HuH-7.5 (cell line): Measurements from ENCODE around the gene HMGB2.
A peak's percentile ranks its signal among the peaks of the same experiment; 100 is the strongest.

Source experiments
- DNase-seq: peaks from one replicate; pipeline ENCODE4 v3.0.0; 2011; ENCODE audit warnings: low spot score

The HMGB2 gene

DNA sequence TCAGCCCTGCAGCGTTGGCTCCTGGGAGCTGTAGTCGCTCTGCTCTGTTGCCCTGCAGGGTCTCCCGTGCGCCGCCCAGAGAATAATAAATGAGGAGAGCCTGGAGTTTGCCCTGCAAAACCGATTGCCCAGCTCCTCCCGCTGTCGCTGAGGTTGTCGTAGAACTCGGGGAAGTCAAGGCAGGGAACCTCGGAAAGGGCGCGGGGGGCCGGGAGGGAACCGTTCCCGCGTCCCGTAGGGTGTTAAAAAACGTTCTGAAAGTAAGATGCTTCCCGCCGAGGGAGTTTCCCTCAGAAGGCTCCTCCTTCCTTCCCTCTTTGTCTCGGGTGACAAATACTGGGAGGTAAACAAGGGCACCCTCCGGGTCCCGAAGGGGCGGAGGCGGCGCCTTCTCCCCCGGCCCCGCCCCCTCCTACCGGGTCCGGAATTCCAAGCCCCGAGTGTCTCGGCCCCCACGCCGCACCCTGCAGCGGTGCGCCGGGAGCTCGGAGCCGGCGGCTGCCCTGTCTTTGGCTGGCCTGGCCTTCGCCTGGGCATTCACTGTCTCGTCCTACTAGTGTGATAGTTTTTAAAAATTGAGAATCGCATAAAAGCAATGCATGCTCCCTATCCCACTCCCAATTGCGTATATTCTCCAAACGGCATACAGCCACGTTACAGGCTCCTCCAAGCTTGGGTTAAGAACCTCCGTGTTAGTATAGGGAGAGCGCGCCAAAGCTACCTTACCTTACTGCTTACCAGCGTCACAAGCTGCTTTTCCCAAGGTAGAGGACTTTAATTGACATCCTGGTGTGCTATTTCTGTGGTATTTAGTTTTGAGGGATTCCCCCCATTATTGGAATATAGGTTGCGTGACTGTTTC lies 964 bp upstream of the HMGB2 start:
- DNase-seq: peak; percentile 78

GRCh38 chr4:173333658-173334084 lies 487 bp downstream of the HMGB2 start:
- DNase-seq: peak; percentile 7

DNA sequence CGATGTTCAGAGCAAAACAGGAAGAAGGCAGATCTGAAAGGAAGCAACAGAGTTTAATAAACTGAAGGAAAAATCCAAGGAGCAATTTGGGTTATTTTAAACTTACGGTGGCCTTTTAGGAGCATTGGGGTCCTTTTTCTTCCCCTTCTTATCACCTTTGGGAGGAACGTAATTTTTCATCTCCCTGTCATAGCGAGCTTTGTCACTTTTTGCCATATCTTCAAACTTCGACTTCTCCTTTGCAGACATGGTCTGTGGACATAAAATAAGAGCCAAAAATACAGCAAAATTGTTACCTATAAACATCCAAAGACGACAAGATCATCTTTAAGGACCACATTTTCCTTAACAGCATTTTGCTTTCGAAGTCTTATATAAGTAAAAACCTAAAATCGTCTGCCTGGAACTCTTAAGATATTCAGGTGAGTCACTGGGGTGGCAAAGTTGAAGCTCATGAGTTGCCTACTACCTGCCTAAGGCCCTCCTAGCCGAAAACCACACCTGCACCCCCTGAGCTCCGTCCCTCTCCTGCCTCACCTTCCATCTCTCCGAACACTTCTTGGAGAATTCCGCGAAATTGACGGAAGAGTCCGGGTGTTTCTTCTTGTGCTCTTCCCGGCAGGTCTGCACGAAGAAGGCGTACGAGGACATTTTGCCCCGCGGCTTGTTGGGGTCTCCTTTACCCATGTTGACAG lies 1.0 kb downstream of the HMGB2 start:
- DNase-seq: no peak

- no peak for DNase-seq
Measured at GRCh38 chr4:173332021-173332487, 2.1 kb downstream of the HMGB2 start.

DNA sequence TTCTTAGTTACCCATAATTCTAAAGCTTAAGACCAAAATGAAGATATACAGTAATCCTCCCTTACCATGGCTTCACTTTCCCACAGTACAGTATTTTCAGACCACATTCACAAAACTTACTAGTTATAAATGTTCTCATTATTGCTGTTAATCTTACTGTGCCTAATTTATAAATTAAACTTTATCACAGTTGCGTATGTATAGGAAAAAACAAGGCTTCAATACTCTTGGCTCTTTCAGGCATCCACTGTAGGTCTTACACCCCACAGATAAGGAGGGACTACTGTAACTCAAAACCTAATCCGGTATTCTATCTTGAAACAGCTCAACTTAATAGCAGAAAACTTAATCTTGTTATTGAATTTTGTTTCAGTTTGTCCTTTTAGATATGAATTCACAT lies 3.6 kb downstream of the HMGB2 start:
- no peak for DNase-seq

DNA sequence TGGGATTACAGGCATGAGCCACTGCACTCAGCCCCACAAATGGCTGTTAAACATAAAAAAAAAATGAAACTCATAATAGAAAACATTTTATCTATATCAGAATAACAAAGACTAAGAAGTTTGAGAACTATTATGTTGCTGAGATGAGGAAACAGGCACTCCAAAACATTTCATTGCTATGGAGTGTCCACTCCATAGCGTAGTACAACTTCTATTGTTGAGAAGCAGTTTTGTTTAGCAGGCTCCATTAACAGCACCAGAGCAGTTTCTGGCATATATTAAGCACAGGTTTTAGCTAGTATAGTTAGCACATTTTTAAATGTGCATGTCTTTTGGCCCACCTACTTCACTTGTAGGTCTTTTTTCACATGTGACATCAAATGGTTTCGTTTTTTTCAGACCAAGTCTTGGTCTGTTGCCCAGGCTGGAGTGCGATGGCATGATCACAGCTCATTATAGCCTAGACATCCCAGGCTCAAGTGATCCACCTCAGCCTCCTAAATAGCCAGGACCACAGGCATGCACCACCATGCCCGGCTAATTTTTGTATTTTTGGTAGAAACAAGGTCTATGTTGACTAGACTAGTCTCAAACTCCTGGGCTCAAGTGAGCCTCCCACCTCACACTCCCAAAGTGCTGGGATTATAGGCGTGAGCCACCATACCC lies 5.8 kb downstream of the HMGB2 start:
- DNase-seq: no peak

DNA sequence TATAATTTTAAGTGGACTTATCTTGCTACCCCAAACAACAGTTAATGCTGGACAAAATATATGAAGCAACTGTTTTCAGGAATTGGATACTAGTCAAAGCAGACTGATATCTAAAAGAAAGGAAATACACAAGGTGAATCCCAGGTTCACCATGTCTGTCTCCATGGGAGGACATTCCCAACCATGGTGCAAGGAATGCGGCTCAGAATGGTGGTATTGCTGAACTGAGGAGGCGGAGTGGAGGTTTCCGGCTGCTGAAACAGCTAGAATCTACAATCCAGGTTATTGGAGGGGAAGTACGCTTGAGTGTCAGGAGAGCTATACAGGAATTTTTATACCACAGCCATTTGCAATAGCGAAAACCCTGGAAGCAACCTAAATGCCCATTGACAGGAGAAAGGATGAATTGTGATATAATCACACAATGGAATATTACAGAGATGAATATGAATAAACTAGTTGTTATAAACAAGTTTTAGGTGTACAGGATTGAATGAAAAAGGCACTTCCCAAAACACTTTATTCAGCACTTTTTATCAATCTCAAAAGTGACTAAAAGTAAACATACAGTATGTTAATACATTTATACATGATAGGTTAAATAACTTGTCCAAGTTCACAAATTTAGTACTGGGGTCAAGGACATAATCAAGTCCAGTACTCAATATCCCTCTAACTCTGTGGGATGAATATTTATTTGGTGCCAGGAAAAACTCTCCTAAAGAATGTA lies 9.0 kb downstream of the HMGB2 start:
- no peak for DNase-seq

DNA sequence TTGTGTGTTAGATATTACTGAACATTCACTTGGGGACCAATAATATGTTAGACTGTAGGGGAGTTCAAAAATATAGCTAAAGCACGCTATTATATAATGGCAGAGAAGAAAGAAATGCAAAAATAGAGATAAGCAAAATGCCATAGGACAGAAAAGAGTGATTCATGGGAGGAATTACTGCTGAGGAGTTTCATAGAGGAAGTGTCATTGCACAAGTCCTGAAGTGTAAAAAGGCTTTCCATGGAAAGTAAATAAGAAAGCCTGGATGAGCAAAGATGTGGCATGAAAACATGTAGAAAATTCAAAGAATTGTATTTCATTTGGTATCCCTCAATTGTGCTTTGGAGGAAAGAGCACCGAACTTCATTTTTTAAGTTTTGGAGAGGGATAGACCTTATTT lies 14.5 kb downstream of the HMGB2 start:
- DNase-seq: no peak

GRCh38 chr4:173318648-173319211 lies 15.4 kb downstream of the HMGB2 start:
- no peak for DNase-seq

GRCh38 chr4:173318240-173318639 lies 15.9 kb downstream of the HMGB2 start:
- DNase-seq: no peak

DNA sequence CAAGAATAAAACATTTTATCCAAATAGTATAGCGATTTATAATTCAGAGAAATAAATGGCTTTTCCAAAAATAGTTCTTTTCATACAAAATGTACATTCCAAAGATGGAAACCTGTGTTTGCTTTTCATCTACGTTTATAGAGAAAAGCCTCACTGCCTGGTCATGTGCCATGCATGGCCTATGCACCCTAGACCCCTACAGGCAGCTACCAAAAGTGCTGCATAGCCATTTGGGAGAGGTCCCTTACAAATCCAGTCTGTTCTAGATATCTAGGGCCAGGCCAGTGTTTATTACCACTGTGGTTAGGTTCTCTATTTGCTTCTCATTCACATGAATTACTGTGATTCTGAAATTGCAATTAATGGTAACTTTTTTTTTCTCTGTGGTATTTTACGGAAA lies 17.2 kb downstream of the HMGB2 start:
- no peak for DNase-seq

DNA sequence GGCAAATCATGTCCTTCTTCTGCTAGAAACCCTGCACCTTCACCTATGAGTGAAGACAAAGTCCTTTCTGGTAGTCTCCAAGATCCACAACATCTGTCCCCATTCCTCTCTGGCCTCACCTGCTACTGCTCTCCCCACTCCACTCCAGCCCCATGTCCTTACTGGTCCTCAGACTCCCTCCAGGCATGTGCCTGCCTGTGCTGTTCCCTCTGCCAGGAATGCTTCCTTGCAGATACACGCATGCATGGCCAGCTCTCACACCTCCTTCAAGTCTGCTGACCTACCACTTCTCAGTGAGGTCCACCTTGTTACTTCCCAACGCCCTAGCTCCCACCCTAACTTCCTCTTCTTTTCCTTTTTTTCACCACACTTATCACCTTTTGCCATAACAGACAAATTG lies 18.1 kb downstream of the HMGB2 start:
- DNase-seq: no peak

DNA sequence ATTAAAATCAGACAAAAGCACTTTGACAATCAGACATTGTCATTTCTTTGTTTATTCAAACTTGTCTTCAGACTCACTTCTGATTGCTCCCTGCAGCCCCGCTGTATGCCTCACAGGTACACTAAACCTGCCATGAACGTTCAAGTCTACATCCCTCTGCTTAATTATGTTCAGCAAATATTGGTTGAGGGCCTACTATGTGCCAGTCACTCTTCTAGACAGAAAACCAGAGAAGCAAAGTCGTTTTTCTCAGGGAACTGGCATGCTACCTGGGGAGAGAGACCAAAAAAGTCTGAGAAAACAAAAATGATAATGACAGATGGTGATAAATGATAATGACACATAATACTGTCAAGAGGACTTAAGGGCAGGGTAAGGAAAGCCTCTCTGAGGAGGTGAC lies 19.4 kb downstream of the HMGB2 start:
- DNase-seq: no peak

- no peak for DNase-seq
Measured at GRCh38 chr4:173311368-173311767, 22.8 kb downstream of the HMGB2 start.

- DNase-seq: no peak
Measured at GRCh38 chr4:173307778-173308177, 26.4 kb downstream of the HMGB2 start.

DNA sequence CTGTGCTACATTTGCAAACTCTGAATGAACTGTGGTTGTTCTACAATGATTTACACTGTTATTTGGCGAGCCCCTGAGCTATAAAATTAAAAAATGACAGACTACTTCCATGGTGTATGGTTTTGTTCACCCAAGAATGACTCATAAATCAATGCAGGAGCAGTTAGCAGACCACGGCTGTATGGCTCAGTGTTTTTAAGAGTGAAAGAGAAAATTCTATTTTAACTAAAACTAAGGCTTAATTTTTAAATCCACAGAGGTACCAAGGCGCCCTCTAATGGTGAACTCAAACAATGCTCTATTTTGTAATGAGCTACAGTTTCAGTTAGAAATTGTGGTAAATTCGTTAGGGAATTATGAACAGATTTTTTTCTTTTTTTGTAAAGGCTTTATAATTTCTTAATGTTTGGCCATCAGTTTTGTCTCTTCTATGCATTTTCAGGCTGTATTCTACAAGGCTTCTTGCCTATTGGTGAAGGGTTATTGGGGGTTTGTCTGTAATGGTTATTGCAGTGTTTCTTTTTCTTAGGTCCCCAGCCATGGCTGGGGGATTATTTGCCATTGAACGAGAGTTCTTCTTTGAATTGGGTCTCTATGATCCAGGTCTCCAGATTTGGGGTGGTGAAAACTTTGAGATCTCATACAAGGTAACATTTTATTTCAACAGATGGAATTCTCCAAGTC lies 32.5 kb downstream of the HMGB2 start:
- no peak for DNase-seq

- no peak for DNase-seq
Measured at GRCh38 chr4:173294444-173294843, 39.7 kb downstream of the HMGB2 start.

- no peak for DNase-seq
Measured at GRCh38 chr4:173293663-173294062, 40.5 kb downstream of the HMGB2 start.

DNA sequence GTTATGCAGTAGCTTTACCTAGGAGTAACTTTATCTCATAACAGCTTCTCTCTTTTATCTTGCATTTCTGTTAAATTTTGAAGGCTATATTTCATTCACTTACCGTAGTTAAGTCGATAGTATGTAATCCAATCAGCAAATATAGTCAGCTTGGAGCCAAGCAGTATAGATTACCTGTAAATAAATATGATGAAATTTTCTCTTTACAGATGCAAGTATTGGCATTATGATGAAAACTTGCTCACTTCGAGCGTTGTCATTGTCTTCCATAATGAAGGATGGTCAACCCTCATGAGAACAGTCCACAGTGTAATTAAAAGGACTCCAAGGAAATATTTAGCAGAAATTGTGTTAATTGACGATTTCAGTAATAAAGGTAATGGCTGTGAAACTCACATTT lies 42.3 kb downstream of the HMGB2 start:
- no peak for DNase-seq

DNA sequence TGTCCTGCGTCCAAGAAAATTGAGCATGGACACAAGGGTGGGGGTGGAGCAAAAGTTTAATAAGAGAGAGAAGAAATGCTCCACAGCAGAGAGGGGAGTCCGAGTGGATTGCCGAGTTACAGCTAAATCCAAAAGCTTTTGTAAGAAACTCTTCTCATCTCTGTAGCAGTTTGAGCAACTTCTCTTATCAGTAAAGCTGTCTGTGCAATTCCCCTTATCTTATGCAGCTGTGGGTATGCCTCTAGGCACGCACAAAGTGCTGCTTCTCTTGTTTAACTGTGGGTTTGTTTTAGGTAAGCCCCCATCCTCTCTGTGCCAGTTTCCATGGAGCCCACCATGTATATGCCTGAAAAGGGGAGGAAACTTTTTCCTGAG lies 44.8 kb downstream of the HMGB2 start:
- no peak for DNase-seq

DNA sequence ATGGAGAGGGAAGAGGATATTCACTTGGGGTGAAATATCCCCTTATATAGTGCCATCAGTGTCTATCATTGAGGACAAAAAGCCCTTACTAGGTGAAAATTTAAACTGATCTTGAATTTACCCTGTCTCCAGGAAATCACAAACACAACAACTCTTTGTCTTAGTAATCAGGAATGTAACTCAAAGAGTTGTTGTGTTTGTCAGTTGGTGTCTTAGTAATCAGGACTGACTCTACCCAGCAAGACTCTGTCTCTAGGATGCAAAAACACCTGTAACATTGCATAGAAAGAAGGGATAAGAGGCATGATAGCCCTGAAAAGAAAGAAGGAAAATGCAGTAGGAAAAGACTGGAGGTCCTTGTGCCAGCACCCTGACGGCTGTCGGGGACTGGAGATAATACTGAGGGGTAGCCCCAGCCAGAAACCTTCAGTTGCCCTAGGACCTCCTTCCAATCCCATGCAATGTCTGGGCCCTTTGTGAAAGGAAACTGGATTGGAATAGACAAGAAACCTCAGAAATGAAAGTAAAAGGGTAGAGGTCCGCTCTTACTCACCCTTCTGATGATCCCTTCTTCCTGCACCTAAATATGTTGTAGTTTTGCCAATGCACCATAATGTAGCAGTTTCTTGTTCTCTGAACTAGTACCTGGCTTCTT lies 45.3 kb downstream of the HMGB2 start:
- no peak for DNase-seq
